Activated naive CD4-positive, alpha-beta T cell treated with anti-CD3 and anti-CD28 coated beads, Interleukin-2, amount 50 U/mL, for 24 hours (primary cell): ENCODE data around the gene TRIM44.
"Not testable (repeated sequence)": the region's sequence is repeated elsewhere in the genome, so short reads cannot be mapped to it uniquely, and the experiment has no call there.

ENCODE experiments used
- H3K27ac Mint-ChIP-seq: one replicate; pipeline ENCODE4 v1.8.0; 2021; ENCODE audit warnings: mild to moderate bottlenecking, mixed read lengths
- H3K27me3 Mint-ChIP-seq: one replicate; pipeline ENCODE4 v1.8.0; 2021; ENCODE audit warnings: mixed read lengths
- H3K36me3 Mint-ChIP-seq: one replicate; pipeline ENCODE4 v1.8.0; 2021; ENCODE audit warnings: mixed read lengths
- H3K4me1 Mint-ChIP-seq: one replicate; pipeline ENCODE4 v1.8.0; 2021; ENCODE audit warnings: mixed read lengths
- H3K4me3 Mint-ChIP-seq: one replicate; pipeline ENCODE4 v1.8.0; 2021; ENCODE audit warnings: mild to moderate bottlenecking, mixed read lengths
- H3K9me3 Mint-ChIP-seq: one replicate; pipeline ENCODE4 v1.8.0; 2021; ENCODE audit warnings: mixed read lengths

The TRIM44 gene

GRCh38 chr11:35811783-35812182 is 149.2 kb downstream of the TRIM44 start:
- no peak overlapping the region for H3K4me3 Mint-ChIP-seq
- H3K36me3 Mint-ChIP-seq = peaks cover 23% of the 10 kb centered on the region
- no peak overlapping the region for H3K27ac Mint-ChIP-seq
- H3K27me3 Mint-ChIP-seq = no peaks in the 10 kb centered on the region
- H3K9me3 Mint-ChIP-seq = no peaks in the 10 kb centered on the region
- no peaks in the 10 kb centered on the region for H3K4me1 Mint-ChIP-seq

GRCh38 chr11:35812828-35813227 is 150.3 kb downstream of the TRIM44 start:
- no peaks in the 10 kb centered on the region for H3K4me1 Mint-ChIP-seq

GRCh38 chr11:35814081-35814695 is 151.6 kb downstream of the TRIM44 start:
- H3K36me3 Mint-ChIP-seq = peaks cover 16% of the 10 kb centered on the region
- no peaks in the 10 kb centered on the region for H3K9me3 Mint-ChIP-seq
- no peaks in the 10 kb centered on the region for H3K4me1 Mint-ChIP-seq
- H3K27me3 Mint-ChIP-seq = no peaks in the 10 kb centered on the region
- H3K4me3 Mint-ChIP-seq = no peak overlapping the region
- H3K27ac Mint-ChIP-seq = no peak overlapping the region

More at GRCh38 chr11:35812828-35813227, 150.3 kb downstream of the TRIM44 start:
- Mint-ChIP-seq H3K27me3 (no peaks in the 10 kb centered on the region), H3K4me3 (no peak overlapping the region), H3K9me3 (no peaks in the 10 kb centered on the region), H3K36me3 (peaks cover 19% of the 10 kb centered on the region), H3K27ac (no peak overlapping the region)

- H3K4me1 Mint-ChIP-seq = no peaks in the 10 kb centered on the region
- no peak overlapping the region for H3K4me3 Mint-ChIP-seq
- no peak overlapping the region for H3K27ac Mint-ChIP-seq
- H3K36me3 Mint-ChIP-seq = peaks cover 11% of the 10 kb centered on the region
- H3K27me3 Mint-ChIP-seq = no peaks in the 10 kb centered on the region
- no peaks in the 10 kb centered on the region for H3K9me3 Mint-ChIP-seq
Measured at GRCh38 chr11:35814720-35815305, 152.2 kb downstream of the TRIM44 start.

GRCh38 chr11:35815556-35816315 is 153.2 kb downstream of the TRIM44 start:
- Mint-ChIP-seq H3K27me3 (no peaks in the 10 kb centered on the region), H3K36me3 (peaks cover 11% of the 10 kb centered on the region), H3K27ac (no peak overlapping the region), H3K4me1 (no peaks in the 10 kb centered on the region), H3K4me3 (no peak overlapping the region), H3K9me3 (no peaks in the 10 kb centered on the region)

- Mint-ChIP-seq H3K27ac (no peak overlapping the region), H3K4me3 (no peak overlapping the region), H3K9me3 (no peaks in the 10 kb centered on the region), H3K36me3 (peaks cover 5% of the 10 kb centered on the region), H3K27me3 (no peaks in the 10 kb centered on the region), H3K4me1 (peaks cover 19% of the 10 kb centered on the region)
Measured at GRCh38 chr11:35820614-35821013, 158.0 kb downstream of the TRIM44 start.

- H3K27ac Mint-ChIP-seq = no peak overlapping the region
- no peak overlapping the region for H3K4me3 Mint-ChIP-seq
- H3K27me3 Mint-ChIP-seq = no peaks in the 10 kb centered on the region
- H3K9me3 Mint-ChIP-seq = no peaks in the 10 kb centered on the region
- H3K4me1 Mint-ChIP-seq = peaks cover 19% of the 10 kb centered on the region
- no peaks in the 10 kb centered on the region for H3K36me3 Mint-ChIP-seq
Measured at GRCh38 chr11:35822815-35823495, 160.4 kb downstream of the TRIM44 start.

- H3K4me1 Mint-ChIP-seq = peaks cover 19% of the 10 kb centered on the region
Measured at GRCh38 chr11:35823742-35824298, 161.2 kb downstream of the TRIM44 start.

GRCh38 chr11:35825386-35825785 is 162.8 kb downstream of the TRIM44 start:
- H3K4me1 Mint-ChIP-seq = peaks cover 19% of the 10 kb centered on the region
- H3K27ac Mint-ChIP-seq = no peak overlapping the region

More at GRCh38 chr11:35823742-35824298, 161.2 kb downstream of the TRIM44 start:
- Mint-ChIP-seq H3K36me3 (no peaks in the 10 kb centered on the region), H3K9me3 (no peaks in the 10 kb centered on the region), H3K27ac (no peak overlapping the region), H3K27me3 (no peaks in the 10 kb centered on the region), H3K4me3 (no peak overlapping the region)

GRCh38 chr11:35826006-35826405 is 163.4 kb downstream of the TRIM44 start:
- peaks cover 17% of the 10 kb centered on the region for H3K4me1 Mint-ChIP-seq
- H3K9me3 Mint-ChIP-seq = no peaks in the 10 kb centered on the region
- peaks cover 2% of the 10 kb centered on the region for H3K27me3 Mint-ChIP-seq
- no peaks in the 10 kb centered on the region for H3K36me3 Mint-ChIP-seq
- no peak overlapping the region for H3K27ac Mint-ChIP-seq
- H3K4me3 Mint-ChIP-seq = no peak overlapping the region

More at GRCh38 chr11:35825386-35825785, 162.8 kb downstream of the TRIM44 start:
- Mint-ChIP-seq H3K9me3 (no peaks in the 10 kb centered on the region), H3K36me3 (no peaks in the 10 kb centered on the region), H3K4me3 (no peak overlapping the region), H3K27me3 (peaks cover 2% of the 10 kb centered on the region)

GRCh38 chr11:35826949-35827348 is 164.4 kb downstream of the TRIM44 start:
- H3K9me3 Mint-ChIP-seq = no peaks in the 10 kb centered on the region
- H3K36me3 Mint-ChIP-seq = no peaks in the 10 kb centered on the region
- H3K4me1 Mint-ChIP-seq = peaks cover 9% of the 10 kb centered on the region
- peaks cover 2% of the 10 kb centered on the region for H3K27me3 Mint-ChIP-seq
- H3K4me3 Mint-ChIP-seq = no peak overlapping the region
- no peak overlapping the region for H3K27ac Mint-ChIP-seq

GRCh38 chr11:35836205-35836604 is 173.6 kb downstream of the TRIM44 start:
- no peak overlapping the region for H3K4me3 Mint-ChIP-seq
- no peaks in the 10 kb centered on the region for H3K36me3 Mint-ChIP-seq
- H3K27ac Mint-ChIP-seq = no peak overlapping the region
- no peaks in the 10 kb centered on the region for H3K4me1 Mint-ChIP-seq
- peaks cover 10% of the 10 kb centered on the region for H3K27me3 Mint-ChIP-seq
- peaks cover 6% of the 10 kb centered on the region for H3K9me3 Mint-ChIP-seq

- H3K36me3 Mint-ChIP-seq = no peaks in the 10 kb centered on the region
- no peak overlapping the region for H3K27ac Mint-ChIP-seq
- H3K4me3 Mint-ChIP-seq = no peak overlapping the region
- no peaks in the 10 kb centered on the region for H3K4me1 Mint-ChIP-seq
- peaks cover 6% of the 10 kb centered on the region for H3K9me3 Mint-ChIP-seq
- H3K27me3 Mint-ChIP-seq = peaks cover 11% of the 10 kb centered on the region
Measured at GRCh38 chr11:35838071-35838470, 175.5 kb downstream of the TRIM44 start.

GRCh38 chr11:35838697-35839367 is 176.3 kb downstream of the TRIM44 start:
- H3K4me3 Mint-ChIP-seq, H3K27ac Mint-ChIP-seq, H3K9me3 Mint-ChIP-seq, H3K4me1 Mint-ChIP-seq, H3K36me3 Mint-ChIP-seq: not testable (repeated sequence)
- H3K27me3 Mint-ChIP-seq = peaks cover 11% of the 10 kb centered on the region
